HG03025 (cell line): ENCODE data around the gene MDH1B.

ENCODE experiments used
- ATAC-seq: cut with Tn5 transposase; IDR thresholded peaks from one replicate; pipeline ENCODE4 v1.9.1; 2021; ENCODE audit warnings: mild to moderate bottlenecking, moderate library complexity; ENCODE audit not compliant: unreplicated experiment, low FRiP score

MDH1B gene

GRCh38 chr2:206698811-206699210 is 66.3 kb downstream of the MDH1B start:
- no peak for ATAC-seq

- ATAC-seq, result no peak
Observed at GRCh38 chr2:206696910-206697309, 68.2 kb downstream of the MDH1B start.

GRCh38 chr2:206693399-206694137 is 71.6 kb downstream of the MDH1B start:
- peak; percentile 55 for ATAC-seq

- no peak for ATAC-seq
Observed at GRCh38 chr2:206692971-206693370, 72.2 kb downstream of the MDH1B start.

GRCh38 chr2:206688990-206689389 is 76.1 kb downstream of the MDH1B start:
- no peak for ATAC-seq

GRCh38 chr2:206688453-206688852 is 76.7 kb downstream of the MDH1B start:
- no peak for ATAC-seq
